ENCODE results near the gene TRAK1. TPM values are rescaled to one million over a fixed set of nuclear protein-coding genes. Genes with fewer than 3 reads are reported as not detected.
A peak's percentile ranks its signal among the peaks of the same experiment; 100 is the strongest.

TRAK1 gene
- total and polyA plus RNA-seq, 10 of the 15 experiments (the other 5 are each of a cell fraction or from before 2014, with no cell fraction given): 6.6 to 46.2 (median 23.7) TPM

DNA sequence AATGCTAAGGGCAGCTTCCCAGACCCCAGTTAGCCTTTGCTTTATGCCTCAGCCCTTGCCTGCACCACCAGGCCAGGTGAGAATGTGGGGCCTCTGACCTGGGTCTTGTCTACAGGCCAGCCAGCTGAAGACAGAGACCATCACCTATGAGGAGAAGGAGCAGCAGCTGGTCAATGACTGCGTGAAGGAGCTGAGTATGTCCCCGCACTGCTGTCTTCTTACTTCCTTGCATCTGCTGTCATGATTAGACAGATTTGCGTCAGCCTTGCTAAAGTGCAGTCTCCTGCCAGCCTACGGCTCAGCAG lies 100.2 kb downstream of the TRAK1 start:
- no peaks in the 10 kb centered on the region for H4K20me1 ChIP-seq (ENCODE audit: control insufficient read depth, insufficient read depth)
- H3K4me3 ChIP-seq: no peak overlapping the region
- intact Hi-C loops (cut with micrococcal nuclease; ENCODE audit: unreplicated experiment) (loop anchor here (1.0 to 10.0 kb wide), 5 partner anchors 37 to 297 kb away; partner anchors contain the start of gene ULK4), in situ Hi-C loops (cut with MboI) (no loop called here)
- no peaks in the 10 kb centered on the region for H3K27me3 ChIP-seq (replicated peaks in 1 of 2; ENCODE audit: control insufficient read depth in 2 of 2, insufficient read depth in 2 of 2, low read length in 1 of 2)
- no peak overlapping the region; the same call in 1 of the 2 replicates for H3K4me2 ChIP-seq (ENCODE audit: control insufficient read depth, insufficient read depth)
- ATAC-seq (peak; percentile 5; the same call in 2 of the 3 replicates), DNase-seq (ENCODE audit: low read depth, low spot score) (no peak), FAIRE-seq (no peak)
- ChIA-PET CTCF (interaction anchor here (0.7 to 7.7 kb wide), 56 partner anchors 9 to 624 kb away, joined by 3 to 159 read pairs (median 5); partner anchors contain the start of gene TRAK1), POLR2A (interaction anchor here (0.6 to 2.0 kb wide), 4 partner anchors 57 to 73 kb away, joined by 3 to 6 read pairs (median 4); no protein-coding TSS in a partner anchor), RAD21 (ENCODE audit: unreplicated experiment) (interaction anchor here (0.6 to 3.4 kb wide), 25 partner anchors 8 to 296 kb away, joined by 3 to 64 read pairs (median 4); no protein-coding TSS in a partner anchor), SMC1A (ENCODE audit: uncharacterized antibody, unreplicated experiment) (interaction anchor here (0.6 to 6.1 kb wide), 25 partner anchors 10 to 638 kb away, joined by 3 to 105 read pairs (median 5); no protein-coding TSS in a partner anchor)
- H3K4me1 ChIP-seq (ENCODE audit: control insufficient read depth, insufficient read depth, low read length): peaks cover 54% of the 10 kb centered on the region
- 81% methylated on average over 4 of the region's 4 CpGs for WGBS (ENCODE audit: insufficient coverage, insufficient replicate concordance, low lambda C conversion rate, missing lambda C conversion rate)
- H2AFZ ChIP-seq (ENCODE audit: control insufficient read depth, low read depth, low read length): no peak overlapping the region
- no peak overlapping the region for H3K9ac ChIP-seq (ENCODE audit: control insufficient read depth, insufficient read depth, low read length)
- no TSS peak for BruUV-seq (replicated peaks)
- H3K36me3 ChIP-seq (ENCODE audit: control insufficient read depth in 2 of 2, insufficient read depth in 2 of 2, low read length in 1 of 2): peaks cover 0 to 10% of the 10 kb centered on the region in 2 experiments; a peak in 3 of 4 replicates
- peaks cover 13% of the 10 kb centered on the region for H3K79me2 ChIP-seq (ENCODE audit: control insufficient read depth, insufficient read depth, low read length)
- peak overlapping the region; percentile 81; the same call in 1 of the 2 replicates for H3K27ac ChIP-seq (ENCODE audit: control insufficient read depth, insufficient read depth)
- H3K9me3 ChIP-seq (replicated peaks; ENCODE audit: control insufficient read depth, insufficient read depth, low read length): no peaks in the 10 kb centered on the region
- TF ChIP-seq FOS (IDR thresholded peaks at IDR 0.05; ENCODE audit: borderline replicate concordance, extremely low read depth, insufficient read length) (no peak), NR2F1 (conservative IDR thresholded peaks at IDR 0.05) (no peak), LARP7 (IDR thresholded peaks at IDR 0.05) (no peak), POU2F2 (IDR thresholded peaks at IDR 0.05; ENCODE audit: borderline replicate concordance, low read depth, low read length) (no peak), SKIL (IDR thresholded peaks at IDR 0.05; ENCODE audit: low read depth, poor library complexity, severe bottlenecking) (no peak), CREB1 (IDR thresholded peaks at IDR 0.05; ENCODE audit: low read depth) (no peak), BMI1 (IDR thresholded peaks at IDR 0.05; ENCODE audit: borderline replicate concordance) (no peak), HDAC6 (IDR thresholded peaks at IDR 0.05; ENCODE audit: unreplicated experiment) (no peak), MTA2 (IDR thresholded peaks at IDR 0.05; ENCODE audit: low read depth) (no peak)
- TF ChIP-seq, protein P1, sequence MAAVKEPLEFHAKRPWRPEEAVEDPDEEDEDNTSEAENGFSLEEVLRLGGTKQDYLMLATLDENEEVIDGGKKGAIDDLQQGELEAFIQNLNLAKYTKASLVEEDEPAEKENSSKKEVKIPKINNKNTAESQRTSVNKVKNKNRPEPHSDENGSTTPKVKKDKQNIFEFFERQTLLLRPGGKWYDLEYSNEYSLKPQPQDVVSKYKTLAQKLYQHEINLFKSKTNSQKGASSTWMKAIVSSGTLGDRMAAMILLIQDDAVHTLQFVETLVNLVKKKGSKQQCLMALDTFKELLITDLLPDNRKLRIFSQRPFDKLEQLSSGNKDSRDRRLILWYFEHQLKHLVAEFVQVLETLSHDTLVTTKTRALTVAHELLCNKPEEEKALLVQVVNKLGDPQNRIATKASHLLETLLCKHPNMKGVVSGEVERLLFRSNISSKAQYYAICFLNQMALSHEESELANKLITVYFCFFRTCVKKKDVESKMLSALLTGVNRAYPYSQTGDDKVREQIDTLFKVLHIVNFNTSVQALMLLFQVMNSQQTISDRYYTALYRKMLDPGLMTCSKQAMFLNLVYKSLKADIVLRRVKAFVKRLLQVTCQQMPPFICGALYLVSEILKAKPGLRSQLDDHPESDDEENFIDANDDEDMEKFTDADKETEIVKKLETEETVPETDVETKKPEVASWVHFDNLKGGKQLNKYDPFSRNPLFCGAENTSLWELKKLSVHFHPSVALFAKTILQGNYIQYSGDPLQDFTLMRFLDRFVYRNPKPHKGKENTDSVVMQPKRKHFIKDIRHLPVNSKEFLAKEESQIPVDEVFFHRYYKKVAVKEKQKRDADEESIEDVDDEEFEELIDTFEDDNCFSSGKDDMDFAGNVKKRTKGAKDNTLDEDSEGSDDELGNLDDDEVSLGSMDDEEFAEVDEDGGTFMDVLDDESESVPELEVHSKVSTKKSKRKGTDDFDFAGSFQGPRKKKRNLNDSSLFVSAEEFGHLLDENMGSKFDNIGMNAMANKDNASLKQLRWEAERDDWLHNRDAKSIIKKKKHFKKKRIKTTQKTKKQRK (IDR thresholded peaks at IDR 0.05; ENCODE audit: low read depth, low read length): no peak
- TF ChIP-seq, protein P2, sequence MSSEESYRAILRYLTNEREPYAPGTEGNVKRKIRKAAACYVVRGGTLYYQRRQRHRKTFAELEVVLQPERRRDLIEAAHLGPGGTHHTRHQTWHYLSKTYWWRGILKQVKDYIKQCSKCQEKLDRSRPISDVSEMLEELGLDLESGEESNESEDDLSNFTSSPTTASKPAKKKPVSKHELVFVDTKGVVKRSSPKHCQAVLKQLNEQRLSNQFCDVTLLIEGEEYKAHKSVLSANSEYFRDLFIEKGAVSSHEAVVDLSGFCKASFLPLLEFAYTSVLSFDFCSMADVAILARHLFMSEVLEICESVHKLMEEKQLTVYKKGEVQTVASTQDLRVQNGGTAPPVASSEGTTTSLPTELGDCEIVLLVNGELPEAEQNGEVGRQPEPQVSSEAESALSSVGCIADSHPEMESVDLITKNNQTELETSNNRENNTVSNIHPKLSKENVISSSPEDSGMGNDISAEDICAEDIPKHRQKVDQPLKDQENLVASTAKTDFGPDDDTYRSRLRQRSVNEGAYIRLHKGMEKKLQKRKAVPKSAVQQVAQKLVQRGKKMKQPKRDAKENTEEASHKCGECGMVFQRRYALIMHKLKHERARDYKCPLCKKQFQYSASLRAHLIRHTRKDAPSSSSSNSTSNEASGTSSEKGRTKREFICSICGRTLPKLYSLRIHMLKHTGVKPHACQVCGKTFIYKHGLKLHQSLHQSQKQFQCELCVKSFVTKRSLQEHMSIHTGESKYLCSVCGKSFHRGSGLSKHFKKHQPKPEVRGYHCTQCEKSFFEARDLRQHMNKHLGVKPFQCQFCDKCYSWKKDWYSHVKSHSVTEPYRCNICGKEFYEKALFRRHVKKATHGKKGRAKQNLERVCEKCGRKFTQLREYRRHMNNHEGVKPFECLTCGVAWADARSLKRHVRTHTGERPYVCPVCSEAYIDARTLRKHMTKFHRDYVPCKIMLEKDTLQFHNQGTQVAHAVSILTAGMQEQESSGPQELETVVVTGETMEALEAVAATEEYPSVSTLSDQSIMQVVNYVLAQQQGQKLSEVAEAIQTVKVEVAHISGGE (CRISPR knock-in tag; IDR thresholded peaks at IDR 0.05): no peak
- TF ChIP-seq, protein P3, sequence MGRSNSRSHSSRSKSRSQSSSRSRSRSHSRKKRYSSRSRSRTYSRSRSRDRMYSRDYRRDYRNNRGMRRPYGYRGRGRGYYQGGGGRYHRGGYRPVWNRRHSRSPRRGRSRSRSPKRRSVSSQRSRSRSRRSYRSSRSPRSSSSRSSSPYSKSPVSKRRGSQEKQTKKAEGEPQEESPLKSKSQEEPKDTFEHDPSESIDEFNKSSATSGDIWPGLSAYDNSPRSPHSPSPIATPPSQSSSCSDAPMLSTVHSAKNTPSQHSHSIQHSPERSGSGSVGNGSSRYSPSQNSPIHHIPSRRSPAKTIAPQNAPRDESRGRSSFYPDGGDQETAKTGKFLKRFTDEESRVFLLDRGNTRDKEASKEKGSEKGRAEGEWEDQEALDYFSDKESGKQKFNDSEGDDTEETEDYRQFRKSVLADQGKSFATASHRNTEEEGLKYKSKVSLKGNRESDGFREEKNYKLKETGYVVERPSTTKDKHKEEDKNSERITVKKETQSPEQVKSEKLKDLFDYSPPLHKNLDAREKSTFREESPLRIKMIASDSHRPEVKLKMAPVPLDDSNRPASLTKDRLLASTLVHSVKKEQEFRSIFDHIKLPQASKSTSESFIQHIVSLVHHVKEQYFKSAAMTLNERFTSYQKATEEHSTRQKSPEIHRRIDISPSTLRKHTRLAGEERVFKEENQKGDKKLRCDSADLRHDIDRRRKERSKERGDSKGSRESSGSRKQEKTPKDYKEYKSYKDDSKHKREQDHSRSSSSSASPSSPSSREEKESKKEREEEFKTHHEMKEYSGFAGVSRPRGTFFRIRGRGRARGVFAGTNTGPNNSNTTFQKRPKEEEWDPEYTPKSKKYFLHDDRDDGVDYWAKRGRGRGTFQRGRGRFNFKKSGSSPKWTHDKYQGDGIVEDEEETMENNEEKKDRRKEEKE (IDR thresholded peaks at IDR 0.05): no peak

Measured in GM12878 (cell line).